ENCODE measurements around the gene MSH2. TPM values are rescaled to one million over a fixed set of nuclear protein-coding genes. Genes with fewer than 3 reads are reported as not detected.

MSH2 gene
- total RNA-seq, 1 donor from 2014 or later, result 38.1 TPM

DNA sequence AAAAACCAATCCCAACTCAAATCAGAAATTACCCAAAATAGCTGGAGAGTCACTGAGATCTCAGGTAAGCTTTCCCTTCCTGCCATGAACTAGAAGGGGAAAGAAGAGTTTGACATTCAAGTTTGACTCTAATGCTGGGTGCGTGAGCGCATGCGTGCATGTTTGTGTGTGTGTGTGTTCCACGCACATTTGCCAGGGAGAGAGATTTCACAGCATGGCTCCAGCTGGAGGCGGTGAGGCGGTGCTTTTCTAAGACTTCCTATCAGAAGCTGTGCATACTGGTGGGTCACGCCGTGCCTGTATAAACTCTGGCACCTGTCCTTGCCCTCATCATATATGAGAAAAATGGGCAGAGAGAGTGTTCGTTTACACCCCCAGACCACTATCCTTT, 116.2 kb downstream of the MSH2 start:
- no peak for DNase-seq (ENCODE audit: low read depth)
- no peak overlapping the region for H3K4me3 ChIP-seq (ENCODE audit: low read depth, low read length)
- TF ChIP-seq, protein P1, sequence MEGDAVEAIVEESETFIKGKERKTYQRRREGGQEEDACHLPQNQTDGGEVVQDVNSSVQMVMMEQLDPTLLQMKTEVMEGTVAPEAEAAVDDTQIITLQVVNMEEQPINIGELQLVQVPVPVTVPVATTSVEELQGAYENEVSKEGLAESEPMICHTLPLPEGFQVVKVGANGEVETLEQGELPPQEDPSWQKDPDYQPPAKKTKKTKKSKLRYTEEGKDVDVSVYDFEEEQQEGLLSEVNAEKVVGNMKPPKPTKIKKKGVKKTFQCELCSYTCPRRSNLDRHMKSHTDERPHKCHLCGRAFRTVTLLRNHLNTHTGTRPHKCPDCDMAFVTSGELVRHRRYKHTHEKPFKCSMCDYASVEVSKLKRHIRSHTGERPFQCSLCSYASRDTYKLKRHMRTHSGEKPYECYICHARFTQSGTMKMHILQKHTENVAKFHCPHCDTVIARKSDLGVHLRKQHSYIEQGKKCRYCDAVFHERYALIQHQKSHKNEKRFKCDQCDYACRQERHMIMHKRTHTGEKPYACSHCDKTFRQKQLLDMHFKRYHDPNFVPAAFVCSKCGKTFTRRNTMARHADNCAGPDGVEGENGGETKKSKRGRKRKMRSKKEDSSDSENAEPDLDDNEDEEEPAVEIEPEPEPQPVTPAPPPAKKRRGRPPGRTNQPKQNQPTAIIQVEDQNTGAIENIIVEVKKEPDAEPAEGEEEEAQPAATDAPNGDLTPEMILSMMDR (conservative IDR thresholded peaks at IDR 0.05; ENCODE audit: low read depth, low read length), result no peak

DNA sequence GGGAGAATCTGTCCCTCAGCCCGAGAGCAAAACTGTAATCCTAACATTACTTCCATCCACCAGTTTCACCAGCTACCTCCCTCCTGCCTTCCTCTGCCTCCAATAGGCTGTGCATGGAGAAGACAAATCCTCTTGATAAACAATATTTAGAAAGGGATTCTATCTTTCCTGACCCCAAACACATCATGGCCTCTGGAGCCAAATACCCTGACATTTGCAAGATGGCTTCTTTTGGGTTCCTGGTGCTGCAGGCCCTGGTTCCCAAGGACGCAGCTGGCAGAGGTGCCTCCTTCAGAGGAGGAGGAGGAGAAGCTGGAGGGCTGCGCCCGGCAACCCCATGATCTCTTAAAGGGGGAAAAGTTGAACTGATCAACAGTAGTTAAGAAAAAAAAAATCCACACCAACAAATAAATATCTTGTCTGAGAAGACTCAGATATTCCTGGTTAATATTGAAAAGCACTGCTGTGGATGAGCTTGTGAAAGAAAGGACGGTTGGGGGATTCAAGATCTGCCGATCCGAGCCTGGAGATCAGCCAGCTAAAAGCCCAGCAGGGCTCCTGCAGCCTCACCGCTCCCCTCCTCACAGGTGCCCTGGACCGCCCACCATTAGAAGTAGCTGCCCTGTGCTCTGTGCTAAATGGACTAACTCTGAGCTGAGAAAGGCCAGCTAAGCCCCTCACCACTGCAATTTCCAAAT, 116.8 kb downstream of the MSH2 start:
- no peak for DNase-seq (ENCODE audit: low read depth)
- no peak overlapping the region for H3K4me3 ChIP-seq (ENCODE audit: low read depth, low read length)
- TF ChIP-seq, protein P1 (conservative IDR thresholded peaks at IDR 0.05; ENCODE audit: low read depth, low read length), result no peak

DNA sequence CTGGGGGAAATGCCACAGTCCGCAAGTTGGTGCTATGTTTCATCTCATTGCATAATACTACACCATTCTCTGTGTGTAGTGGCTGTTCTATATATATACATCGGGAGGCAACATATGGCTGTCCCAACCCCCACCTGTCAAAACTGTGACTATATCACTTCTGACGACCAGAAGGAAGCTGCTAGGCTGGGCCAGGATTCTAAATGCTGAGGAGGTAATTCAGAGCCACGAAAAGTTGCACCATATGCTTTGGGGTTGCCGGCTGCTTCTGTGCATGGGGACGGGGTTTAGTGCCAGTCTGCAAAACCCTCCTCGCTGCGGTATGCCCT, 117.3 kb downstream of the MSH2 start:
- no peak for DNase-seq (ENCODE audit: low read depth)
- H3K4me3 ChIP-seq (ENCODE audit: low read depth, low read length), result no peak overlapping the region
- TF ChIP-seq, protein P1 (conservative IDR thresholded peaks at IDR 0.05; ENCODE audit: low read depth, low read length), result no peak

DNA sequence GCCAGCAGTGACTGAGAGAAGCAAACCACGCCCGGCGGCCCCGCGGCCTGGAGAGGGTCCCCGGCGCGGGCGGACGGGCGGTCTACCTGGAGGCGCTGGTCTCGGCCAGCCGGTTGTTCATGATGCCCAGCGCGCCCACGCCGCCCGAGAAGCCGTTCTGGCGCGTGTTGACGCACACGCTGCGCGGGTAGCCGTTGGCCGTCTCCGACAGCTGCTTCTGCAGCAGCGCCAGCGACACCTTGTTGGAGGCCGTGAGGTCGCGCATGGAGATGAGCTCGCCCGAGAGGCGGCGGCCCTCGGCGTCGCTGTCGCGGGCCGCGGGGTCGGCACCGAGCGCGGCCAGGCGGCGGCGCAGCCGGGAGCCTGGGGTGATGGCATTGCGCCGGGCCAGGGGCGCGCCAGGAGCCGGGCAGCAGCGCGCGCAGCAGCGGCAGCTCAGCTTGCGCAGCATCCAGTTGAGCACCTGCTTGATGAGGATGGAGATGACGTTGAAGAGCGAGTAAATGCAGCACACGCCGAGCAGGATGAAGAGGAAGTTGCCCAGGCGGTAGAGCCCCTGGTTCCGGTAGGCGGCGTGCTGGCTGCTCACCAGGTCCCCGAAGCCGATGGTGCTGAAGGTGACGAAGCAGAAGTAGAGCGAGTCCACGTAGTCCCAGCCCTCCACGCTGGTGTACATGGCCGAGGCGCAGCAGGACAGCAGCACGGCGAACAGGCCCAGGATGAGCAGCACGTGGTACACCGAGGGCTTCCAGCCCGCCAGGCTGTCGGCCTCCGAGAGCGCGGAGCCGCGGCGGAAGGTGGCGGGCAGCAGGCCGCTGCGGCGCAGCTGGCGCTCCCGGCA, 118.1 kb downstream of the MSH2 start:
- TF ChIP-seq, protein P1 (conservative IDR thresholded peaks at IDR 0.05; ENCODE audit: low read depth, low read length), result peak; percentile 45
- DNase-seq (ENCODE audit: low read depth), result no peak
- peak overlapping the region; percentile 49 for H3K4me3 ChIP-seq (ENCODE audit: low read depth, low read length)

DNA sequence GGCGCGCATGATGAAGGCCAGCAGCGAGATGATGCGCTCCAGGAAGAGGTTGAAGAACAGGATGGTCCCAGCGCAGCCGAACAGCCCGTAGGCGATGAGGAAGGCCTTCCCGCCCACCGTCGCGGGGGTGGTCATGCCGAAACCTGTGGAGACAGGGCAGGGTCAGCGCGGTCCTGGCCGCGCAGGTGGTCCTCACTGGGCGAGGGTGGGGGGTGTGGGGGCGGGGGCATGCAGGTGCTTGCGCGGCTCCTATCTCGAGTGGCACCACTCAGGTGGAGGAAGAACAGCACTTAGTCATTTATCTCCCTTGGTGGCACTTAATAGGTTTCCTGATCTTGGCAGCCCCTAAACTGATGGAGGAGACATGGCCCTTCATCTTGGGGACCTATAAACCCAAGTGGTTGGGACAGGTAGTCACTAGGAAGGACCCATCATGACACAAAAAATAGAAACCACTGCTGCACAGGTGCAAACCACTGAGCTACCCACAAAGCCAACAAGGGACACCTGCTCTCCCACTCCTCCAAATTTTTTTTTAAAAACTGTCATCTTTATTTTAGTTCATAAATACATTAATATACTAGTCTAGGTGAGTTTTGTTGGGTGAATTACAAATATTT, 118.8 kb downstream of the MSH2 start:
- TF ChIP-seq, protein P1 (conservative IDR thresholded peaks at IDR 0.05; ENCODE audit: low read depth, low read length), result no peak
- no peak for DNase-seq (ENCODE audit: low read depth)
- H3K4me3 ChIP-seq (ENCODE audit: low read depth, low read length), result peak overlapping the region; percentile 49

DNA sequence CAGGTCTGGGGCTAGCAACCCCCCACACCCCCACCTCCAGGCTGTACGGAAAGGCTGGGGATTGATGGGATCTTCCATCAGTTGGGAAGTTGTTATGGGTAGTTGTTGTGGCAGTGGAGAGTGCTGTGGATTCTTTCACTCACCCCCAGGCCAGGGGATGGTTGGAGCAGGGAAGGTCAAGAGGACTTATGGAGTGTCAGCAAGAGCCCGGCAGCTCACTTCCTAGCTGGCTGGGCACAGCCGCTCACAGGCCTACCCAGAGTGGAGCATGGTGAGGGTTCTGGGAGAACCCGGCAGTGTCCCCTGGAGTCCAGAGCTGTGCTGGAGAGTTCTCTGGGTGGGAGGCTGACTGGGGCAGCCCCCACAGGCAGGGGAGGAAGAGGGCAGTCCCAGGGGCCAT, 122.2 kb downstream of the MSH2 start:
- TF ChIP-seq, protein P1 (conservative IDR thresholded peaks at IDR 0.05; ENCODE audit: low read depth, low read length), result no peak
- no peak overlapping the region for H3K4me3 ChIP-seq (ENCODE audit: low read depth, low read length)
- DNase-seq (ENCODE audit: low read depth), result no peak
